ENCODE results near the gene ZC3H10. TPM values are rescaled to one million over a fixed set of nuclear protein-coding genes. Genes with fewer than 3 reads are reported as not detected.
"Not testable (repeated sequence)": the region's sequence is repeated elsewhere in the genome, so short reads cannot be mapped to it uniquely, and the experiment has no call there.

Gene ZC3H10
- total RNA-seq, 1 donor from 2014 or later = 3.0 TPM

GRCh38 chr12:56114084-56114483, 4.0 kb upstream of the ZC3H10 start:
- Histone ChIP-seq H3K36me3 (ENCODE audit: control insufficient read depth, insufficient read depth, low read length) (no peaks in the 10 kb centered on the region), H3K4me3 (ENCODE audit: low read depth, low read length) (no peak overlapping the region), H3K27me3 (ENCODE audit: control insufficient read depth, insufficient read depth, low read length) (no peaks in the 10 kb centered on the region)
- TF ChIP-seq CTCF (IDR thresholded peaks at IDR 0.05; ENCODE audit: insufficient read depth, low read length, poor library complexity, severe bottlenecking) = no peak
- DNase-seq (ENCODE audit: low read depth) = no peak

- H3K27me3 ChIP-seq (ENCODE audit: control insufficient read depth, insufficient read depth, low read length) = no peaks in the 10 kb centered on the region
- DNase-seq (ENCODE audit: low read depth) = no peak
- no peaks in the 10 kb centered on the region for H3K36me3 ChIP-seq (ENCODE audit: control insufficient read depth, insufficient read depth, low read length)
- TF ChIP-seq CTCF (IDR thresholded peaks at IDR 0.05; ENCODE audit: insufficient read depth, low read length, poor library complexity, severe bottlenecking) = no peak
- peak overlapping the region; percentile 74 for H3K4me3 ChIP-seq (ENCODE audit: low read depth, low read length)
Observed at GRCh38 chr12:56115329-56115728, 2.7 kb upstream of the ZC3H10 start.

GRCh38 chr12:56116267-56117081, 1.6 kb upstream of the ZC3H10 start, which contains the start of gene RPL41:
Gene RPL41, plus strand, starts transcription at chr12:56116633.
- Histone ChIP-seq H3K4me3 (ENCODE audit: low read depth, low read length) (peak within 1 kb of the TSS; percentile 74), H3K36me3 (ENCODE audit: control insufficient read depth, insufficient read depth, low read length) (peaks cover 2% of the 10 kb centered on the region), H3K27me3 (ENCODE audit: control insufficient read depth, insufficient read depth, low read length) (no peaks in the 10 kb centered on the region)
- TF ChIP-seq CTCF (IDR thresholded peaks at IDR 0.05; ENCODE audit: insufficient read depth, low read length, poor library complexity, severe bottlenecking) = no peak
- peak; percentile 59 for DNase-seq (ENCODE audit: low read depth)

- H3K27me3 ChIP-seq (ENCODE audit: control insufficient read depth, insufficient read depth, low read length); DNase-seq (ENCODE audit: low read depth); H3K36me3 ChIP-seq (ENCODE audit: control insufficient read depth, insufficient read depth, low read length): not testable (repeated sequence)
- peak overlapping the region; percentile 74 for H3K4me3 ChIP-seq (ENCODE audit: low read depth, low read length)
Observed at GRCh38 chr12:56117082-56117706, 872 bp upstream of the ZC3H10 start.

- Histone ChIP-seq H3K36me3 (ENCODE audit: control insufficient read depth, insufficient read depth, low read length) (peaks cover 2% of the 10 kb centered on the region), H3K4me3 (ENCODE audit: low read depth, low read length) (peak overlapping the region; percentile 70), H3K27me3 (ENCODE audit: control insufficient read depth, insufficient read depth, low read length) (no peaks in the 10 kb centered on the region)
- TF ChIP-seq CTCF (IDR thresholded peaks at IDR 0.05; ENCODE audit: insufficient read depth, low read length, poor library complexity, severe bottlenecking) = no peak
- no peak for DNase-seq (ENCODE audit: low read depth)
Observed at GRCh38 chr12:56118688-56119357, 757 bp downstream of the ZC3H10 start.

- Histone ChIP-seq H3K4me3 (ENCODE audit: low read depth, low read length) (no peak overlapping the region), H3K27me3 (ENCODE audit: control insufficient read depth, insufficient read depth, low read length) (no peaks in the 10 kb centered on the region)
- DNase-seq (ENCODE audit: low read depth) = peak; percentile 79
Observed at GRCh38 chr12:56119361-56119796, 1.3 kb downstream of the ZC3H10 start.

More at GRCh38 chr12:56119361-56119796, 1.3 kb downstream of the ZC3H10 start:
- peak; percentile 82 for TF ChIP-seq CTCF (IDR thresholded peaks at IDR 0.05; ENCODE audit: insufficient read depth, low read length, poor library complexity, severe bottlenecking)
- peaks cover 2% of the 10 kb centered on the region for H3K36me3 ChIP-seq (ENCODE audit: control insufficient read depth, insufficient read depth, low read length)

Measured in kidney epithelial cell (primary cell).